ENCODE data around the gene PNPLA2. TPM values are rescaled to one million over a fixed set of nuclear protein-coding genes. Genes with fewer than 3 reads are reported as not detected.

Gene PNPLA2
- total and polyA plus RNA-seq, 8 donors: 59.1 to 234 (median 95.9) TPM

- TF ChIP-seq, protein P1, sequence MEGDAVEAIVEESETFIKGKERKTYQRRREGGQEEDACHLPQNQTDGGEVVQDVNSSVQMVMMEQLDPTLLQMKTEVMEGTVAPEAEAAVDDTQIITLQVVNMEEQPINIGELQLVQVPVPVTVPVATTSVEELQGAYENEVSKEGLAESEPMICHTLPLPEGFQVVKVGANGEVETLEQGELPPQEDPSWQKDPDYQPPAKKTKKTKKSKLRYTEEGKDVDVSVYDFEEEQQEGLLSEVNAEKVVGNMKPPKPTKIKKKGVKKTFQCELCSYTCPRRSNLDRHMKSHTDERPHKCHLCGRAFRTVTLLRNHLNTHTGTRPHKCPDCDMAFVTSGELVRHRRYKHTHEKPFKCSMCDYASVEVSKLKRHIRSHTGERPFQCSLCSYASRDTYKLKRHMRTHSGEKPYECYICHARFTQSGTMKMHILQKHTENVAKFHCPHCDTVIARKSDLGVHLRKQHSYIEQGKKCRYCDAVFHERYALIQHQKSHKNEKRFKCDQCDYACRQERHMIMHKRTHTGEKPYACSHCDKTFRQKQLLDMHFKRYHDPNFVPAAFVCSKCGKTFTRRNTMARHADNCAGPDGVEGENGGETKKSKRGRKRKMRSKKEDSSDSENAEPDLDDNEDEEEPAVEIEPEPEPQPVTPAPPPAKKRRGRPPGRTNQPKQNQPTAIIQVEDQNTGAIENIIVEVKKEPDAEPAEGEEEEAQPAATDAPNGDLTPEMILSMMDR (IDR thresholded peaks at IDR 0.05): no peak
- intact Hi-C loops (cut with DNase I): no loop called here
- Histone ChIP-seq H3K4me1 (peaks cover 0 to 14% (median 6%) of the 10 kb centered on the region in 3 donors), H3K9me3 (no peaks in the 10 kb centered on the region), H3K36me3 (no peaks in the 10 kb centered on the region), H3K27ac (no peak overlapping the region), H3K4me3 (no peak overlapping the region), H3K27me3 (no peaks in the 10 kb centered on the region)
- DNase-seq (peak in 4 of 6 donors; percentile 10 to 72 (median 28)), FAIRE-seq (no peak), ATAC-seq (no peak)
- WGBS, 2 donors: 92 to 93% methylated on average over 23 of the region's 23 CpGs
Measured at GRCh38 chr11:778976-779954, 39.4 kb upstream of the PNPLA2 start.

GRCh38 chr11:779955-780532, 38.7 kb upstream of the PNPLA2 start:
- DNase-seq: peak in 2 of 6 donors; percentile 2 to 70
- intact Hi-C loops (cut with DNase I): no loop called here
- WGBS, 2 donors: 96 to 97% methylated on average over 16 of the region's 16 CpGs

GRCh38 chr11:782264-783174, 36.2 kb upstream of the PNPLA2 start:
- no peak for ATAC-seq
- FAIRE-seq: no peak
- TF ChIP-seq, protein P1 (IDR thresholded peaks at IDR 0.05): no peak

More at GRCh38 chr11:779955-780532, 38.7 kb upstream of the PNPLA2 start:
- ATAC-seq: no peak
- no peaks in the 10 kb centered on the region for H3K9me3 ChIP-seq
- no peak overlapping the region for H3K4me3 ChIP-seq
- peaks cover 0 to 14% (median 6%) of the 10 kb centered on the region in 3 donors for H3K4me1 ChIP-seq
- H3K27me3 ChIP-seq: no peaks in the 10 kb centered on the region
- TF ChIP-seq, protein P1 (IDR thresholded peaks at IDR 0.05): no peak
- FAIRE-seq: no peak
- H3K27ac ChIP-seq: no peak overlapping the region
- no peaks in the 10 kb centered on the region for H3K36me3 ChIP-seq

GRCh38 chr11:783581-784015, 35.1 kb upstream of the PNPLA2 start:
- TF ChIP-seq, protein P1 (IDR thresholded peaks at IDR 0.05): peak; percentile 45 to 71 (median 57)
- Histone ChIP-seq H3K36me3 (no peaks in the 10 kb centered on the region), H3K9me3 (no peaks in the 10 kb centered on the region), H3K27ac (peak overlapping the region in 1 of 4 donors; percentile 50), H3K4me3 (peak overlapping the region in 1 of 4 donors; percentile 3), H3K27me3 (no peaks in the 10 kb centered on the region), H3K4me1 (no peaks in the 10 kb centered on the region)
- no peak for FAIRE-seq
- WGBS, 2 donors: 7 to 10% methylated on average over 24 of the region's 24 CpGs
- intact Hi-C loops (cut with DNase I): no loop called here
- DNase-seq: peak; percentile 81 to 95 (median 88)
- ATAC-seq: peak; percentile 87 to 95 (median 92)

More at GRCh38 chr11:782264-783174, 36.2 kb upstream of the PNPLA2 start:
- intact Hi-C loops (cut with DNase I): no loop called here
- Histone ChIP-seq H3K27ac (no peak overlapping the region), H3K27me3 (no peaks in the 10 kb centered on the region), H3K36me3 (no peaks in the 10 kb centered on the region), H3K4me1 (peaks cover 0 to 6% (median 0%) of the 10 kb centered on the region in 3 donors), H3K4me3 (no peak overlapping the region), H3K9me3 (no peaks in the 10 kb centered on the region)
- peak in 3 of 6 donors; percentile 8 to 78 (median 40) for DNase-seq
- 72 to 78% methylated on average over 36 of the region's 36 CpGs for WGBS, 2 donors
